Measurements from ENCODE around the gene DTX3. TPM values are rescaled to one million over a fixed set of nuclear protein-coding genes. Genes with fewer than 3 reads are reported as not detected.
A peak's percentile ranks its signal among the peaks of the same experiment; 100 is the strongest.

Gene DTX3
- total and polyA plus RNA-seq, 7 donors = 3.5 to 9.1 (median 4.5) TPM

DNA sequence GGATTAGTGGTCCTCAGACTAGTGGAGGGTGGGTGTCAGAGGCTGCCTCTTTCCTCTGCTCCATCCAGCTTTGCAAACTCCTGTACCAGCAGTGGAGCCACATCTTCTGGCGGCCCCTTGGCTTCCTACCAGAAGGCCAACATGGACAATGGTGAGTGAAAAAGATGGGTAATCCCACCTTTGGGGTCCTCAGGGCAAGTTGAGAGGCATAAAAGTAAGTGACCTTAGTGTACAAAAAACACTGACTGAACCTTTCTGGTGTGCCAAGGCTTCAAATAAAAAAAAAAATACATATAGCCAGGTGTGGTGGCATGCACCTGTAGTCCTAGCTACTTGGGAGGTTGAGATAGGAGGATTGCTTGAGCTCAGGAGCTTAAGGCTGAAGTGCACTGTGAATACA lies 22.8 kb upstream of the DTX3 start:
- intact Hi-C loops (cut with DNase I) = loop anchor here (2.0 kb wide), 2 partner anchors 39 to 51 kb away; partner anchors contain the start of gene B4GALNT1 (in 1 of the 2)
- TF ChIP-seq, protein P1, sequence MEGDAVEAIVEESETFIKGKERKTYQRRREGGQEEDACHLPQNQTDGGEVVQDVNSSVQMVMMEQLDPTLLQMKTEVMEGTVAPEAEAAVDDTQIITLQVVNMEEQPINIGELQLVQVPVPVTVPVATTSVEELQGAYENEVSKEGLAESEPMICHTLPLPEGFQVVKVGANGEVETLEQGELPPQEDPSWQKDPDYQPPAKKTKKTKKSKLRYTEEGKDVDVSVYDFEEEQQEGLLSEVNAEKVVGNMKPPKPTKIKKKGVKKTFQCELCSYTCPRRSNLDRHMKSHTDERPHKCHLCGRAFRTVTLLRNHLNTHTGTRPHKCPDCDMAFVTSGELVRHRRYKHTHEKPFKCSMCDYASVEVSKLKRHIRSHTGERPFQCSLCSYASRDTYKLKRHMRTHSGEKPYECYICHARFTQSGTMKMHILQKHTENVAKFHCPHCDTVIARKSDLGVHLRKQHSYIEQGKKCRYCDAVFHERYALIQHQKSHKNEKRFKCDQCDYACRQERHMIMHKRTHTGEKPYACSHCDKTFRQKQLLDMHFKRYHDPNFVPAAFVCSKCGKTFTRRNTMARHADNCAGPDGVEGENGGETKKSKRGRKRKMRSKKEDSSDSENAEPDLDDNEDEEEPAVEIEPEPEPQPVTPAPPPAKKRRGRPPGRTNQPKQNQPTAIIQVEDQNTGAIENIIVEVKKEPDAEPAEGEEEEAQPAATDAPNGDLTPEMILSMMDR (IDR thresholded peaks at IDR 0.05) = no peak

DNA sequence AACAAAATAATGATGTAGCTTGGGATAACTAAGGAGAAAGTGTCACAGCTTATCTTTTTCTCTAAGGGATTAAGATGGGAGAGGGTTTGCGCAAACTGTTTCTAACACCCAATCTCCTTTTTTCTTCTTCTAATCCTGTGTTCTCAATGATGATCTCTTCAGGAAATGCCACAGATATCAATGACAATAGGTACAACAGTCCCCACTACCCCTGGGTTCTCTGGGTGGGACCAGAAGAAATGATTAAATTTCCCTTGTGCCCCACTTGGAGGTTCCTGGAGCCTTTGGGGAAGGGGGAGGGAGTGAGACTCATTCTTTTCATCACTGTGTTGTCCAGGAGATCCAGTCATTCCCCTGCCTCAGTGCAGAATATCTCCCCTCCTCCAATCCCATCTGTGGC lies 22.2 kb upstream of the DTX3 start:
- ATAC-seq (no peak), DNase-seq (no peak)
- Histone ChIP-seq H3K27ac (no peak overlapping the region), H3K9me3 (no peaks in the 10 kb centered on the region), H3K27me3 (ENCODE audit: insufficient read depth in 3 of 3, low read length in 2 of 3) (peaks cover 2 to 5% (median 4%) of the 10 kb centered on the region in 3 donors), H3K36me3 (ENCODE audit: insufficient read depth in 1 of 2, low read depth in 1 of 2) (no peaks in the 10 kb centered on the region), H3K4me1 (no peaks in the 10 kb centered on the region), H3K4me3 (no peak overlapping the region)
- intact Hi-C loops (cut with DNase I) = loop anchor here (2.0 kb wide), 2 partner anchors 38 to 50 kb away; partner anchors contain the start of gene B4GALNT1 (in 1 of the 2)
- TF ChIP-seq, protein P1 (IDR thresholded peaks at IDR 0.05) = no peak
- 100% methylated on average over 1 of the region's 1 CpG for WGBS, 3 donors

More for the DNA sequence above, 22.8 kb upstream of the DTX3 start:
- Histone ChIP-seq H3K4me3 (no peak overlapping the region), H3K27ac (no peak overlapping the region), H3K4me1 (no peaks in the 10 kb centered on the region), H3K27me3 (ENCODE audit: insufficient read depth in 3 of 3, low read length in 2 of 3) (peaks cover 2 to 5% (median 4%) of the 10 kb centered on the region in 3 donors), H3K36me3 (ENCODE audit: insufficient read depth in 1 of 2, low read depth in 1 of 2) (no peaks in the 10 kb centered on the region), H3K9me3 (no peaks in the 10 kb centered on the region)
- WGBS, 3 donors = 83 to 87% (median 85%) methylated on average over 1 of the region's 1 CpG
- ATAC-seq = no peak
- DNase-seq = no peak

DNA sequence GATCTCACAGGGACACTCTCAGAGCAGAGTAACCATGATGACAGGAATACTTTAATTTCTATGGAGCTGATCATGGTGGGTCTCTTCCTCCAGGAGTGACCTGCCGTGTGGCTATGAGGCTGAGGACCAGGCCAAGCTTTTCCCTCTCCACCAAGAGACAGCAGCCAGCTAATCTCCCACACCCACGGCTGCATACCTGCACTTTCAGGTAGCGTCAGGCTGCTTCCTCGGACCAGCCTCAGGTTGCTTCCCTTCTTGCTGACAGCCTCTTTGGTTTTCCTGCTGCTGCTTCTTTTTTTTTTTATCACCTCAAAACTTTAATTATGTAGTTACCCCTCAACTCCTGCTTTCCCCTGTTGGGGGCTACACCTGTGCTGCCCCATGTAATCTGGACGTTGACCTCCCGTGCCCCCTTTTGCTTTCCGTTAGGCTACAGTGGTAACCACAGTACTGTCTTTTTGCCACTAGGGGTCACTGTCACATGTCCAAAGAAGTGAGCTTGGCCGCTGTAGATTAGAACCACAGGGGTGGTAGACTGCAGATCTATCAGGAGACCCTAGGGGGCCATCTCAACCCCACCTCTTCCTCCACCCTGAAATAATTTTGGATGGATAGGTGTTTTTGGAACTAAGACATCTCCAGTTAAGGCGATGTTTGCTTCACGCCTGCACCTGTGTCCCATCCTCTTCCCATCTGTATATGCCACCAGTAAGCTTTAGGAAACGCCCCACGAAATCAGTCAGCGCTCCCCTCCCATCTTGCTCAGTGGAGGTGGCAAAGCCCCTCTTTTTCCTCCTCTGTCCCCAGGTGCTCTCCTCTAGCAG lies 21.4 kb upstream of the DTX3 start:
- peaks cover 2 to 9% (median 4%) of the 10 kb centered on the region in 3 donors for H3K27me3 ChIP-seq (ENCODE audit: insufficient read depth in 3 of 3, low read length in 2 of 3)
- DNase-seq (peak in 1 of 2 donors; percentile 27), ATAC-seq (peak; percentile 95 to 99 (median 97))
- no peaks in the 10 kb centered on the region for H3K36me3 ChIP-seq (ENCODE audit: insufficient read depth in 1 of 2, low read depth in 1 of 2)
- 44 to 47% (median 44%) methylated on average over 13 of the region's 13 CpGs for WGBS, 3 donors
- TF ChIP-seq, protein P1 (IDR thresholded peaks at IDR 0.05) = peak; percentile 94
- intact Hi-C loops (cut with DNase I) = loop anchor here (2.0 kb wide), 2 partner anchors 38 to 50 kb away; partner anchors contain the start of gene B4GALNT1 (in 1 of the 2)
- no peaks in the 10 kb centered on the region for H3K4me1 ChIP-seq
- no peak overlapping the region for H3K27ac ChIP-seq
- no peak overlapping the region for H3K4me3 ChIP-seq
- no peaks in the 10 kb centered on the region for H3K9me3 ChIP-seq

DNA sequence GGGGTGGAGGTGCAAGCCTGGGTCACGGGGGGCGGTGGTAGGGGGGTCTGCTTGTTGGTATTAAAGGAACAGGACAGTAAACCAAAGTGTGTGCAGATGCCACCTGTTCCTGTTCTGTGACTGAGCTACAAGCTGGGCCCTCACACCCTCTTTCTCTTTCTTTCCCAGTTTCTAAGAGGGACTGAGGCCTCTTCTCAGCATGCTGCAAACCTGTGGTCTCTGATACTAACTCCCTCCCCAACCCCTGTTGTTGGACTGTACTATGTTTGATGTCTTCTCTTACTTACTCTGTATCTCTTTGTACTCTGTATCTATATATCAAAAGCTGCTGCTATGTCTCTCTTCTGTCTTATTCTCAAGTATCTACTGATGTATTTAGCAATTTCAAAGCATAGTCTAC lies 20.6 kb upstream of the DTX3 start:
- Histone ChIP-seq H3K27ac (no peak overlapping the region), H3K4me1 (no peaks in the 10 kb centered on the region), H3K36me3 (ENCODE audit: insufficient read depth in 1 of 2, low read depth in 1 of 2) (no peaks in the 10 kb centered on the region), H3K27me3 (ENCODE audit: insufficient read depth in 3 of 3, low read length in 2 of 3) (peaks cover 4 to 11% (median 4%) of the 10 kb centered on the region in 3 donors), H3K9me3 (no peaks in the 10 kb centered on the region), H3K4me3 (no peak overlapping the region)
- intact Hi-C loops (cut with DNase I) = loop anchor here in 1 of 2 donors (1.0 kb wide), 1 partner anchor 37 kb away; no protein-coding TSS in a partner anchor
- 84 to 96% (median 90%) methylated on average over 2 of the region's 2 CpGs for WGBS, 3 donors
- ATAC-seq (peak in 1 of 4 donors; percentile 14), DNase-seq (no peak)
- TF ChIP-seq, protein P1 (IDR thresholded peaks at IDR 0.05) = no peak

Data from psoas muscle (tissue), 8 donors.